Measurements from ENCODE around the gene CEP170.

- TF ChIP-seq JUNB (IDR thresholded peaks at IDR 0.05) (no peak), ZFP36 (IDR thresholded peaks at IDR 0.05; ENCODE audit: borderline replicate concordance, partially characterized antibody) (no peak), CTCF (IDR thresholded peaks at IDR 0.05) (no peak), CEBPB (IDR thresholded peaks at IDR 0.05) (no peak), CBX2 (IDR thresholded peaks at IDR 0.05; ENCODE audit: borderline replicate concordance, low read depth) (no peak), BCL3 (IDR thresholded peaks at IDR 0.05) (no peak), HDAC2 (IDR thresholded peaks at IDR 0.05) (no peak), HOXB13 (CRISPR knock-in tag; IDR thresholded peaks at IDR 0.05; ENCODE audit: low read depth) (no peak), FOSL2 (IDR thresholded peaks at IDR 0.05) (no peak), FOSL2 (CRISPR knock-in tag; IDR thresholded peaks at IDR 0.05) (no peak)
Observed at GRCh38 chr1:243266231-243266630, 11.2 kb upstream of the CEP170 start.
